Esophagus muscularis mucosa (tissue), 3 donors: ENCODE results near the gene ZNF768.

ENCODE experiments used
- POLR2AphosphoS5 ChIP-seq, 2 donors: sonication (generic); formaldehyde crosslinking; IDR thresholded peaks; one replicate each; pipeline ENCODE4 v1.6.1; 2017; ENCODE audit warnings: antibody characterized with exemption in 2 of 2
- TF ChIP-seq, protein P1 (sequence below), 3 experiments: fragments of 200-600 bp in 2 of 3; fragments of 450-650 bp in 1 of 3; sonication (generic) in 2 of 3; IDR thresholded peaks; one replicate each; pipeline ENCODE4 v1.5.1; 2017 to 2019; ENCODE audit warnings: antibody characterized with exemption in 3 of 3, mild to moderate bottlenecking in 2 of 3, moderate library complexity in 1 of 3

DNA sequence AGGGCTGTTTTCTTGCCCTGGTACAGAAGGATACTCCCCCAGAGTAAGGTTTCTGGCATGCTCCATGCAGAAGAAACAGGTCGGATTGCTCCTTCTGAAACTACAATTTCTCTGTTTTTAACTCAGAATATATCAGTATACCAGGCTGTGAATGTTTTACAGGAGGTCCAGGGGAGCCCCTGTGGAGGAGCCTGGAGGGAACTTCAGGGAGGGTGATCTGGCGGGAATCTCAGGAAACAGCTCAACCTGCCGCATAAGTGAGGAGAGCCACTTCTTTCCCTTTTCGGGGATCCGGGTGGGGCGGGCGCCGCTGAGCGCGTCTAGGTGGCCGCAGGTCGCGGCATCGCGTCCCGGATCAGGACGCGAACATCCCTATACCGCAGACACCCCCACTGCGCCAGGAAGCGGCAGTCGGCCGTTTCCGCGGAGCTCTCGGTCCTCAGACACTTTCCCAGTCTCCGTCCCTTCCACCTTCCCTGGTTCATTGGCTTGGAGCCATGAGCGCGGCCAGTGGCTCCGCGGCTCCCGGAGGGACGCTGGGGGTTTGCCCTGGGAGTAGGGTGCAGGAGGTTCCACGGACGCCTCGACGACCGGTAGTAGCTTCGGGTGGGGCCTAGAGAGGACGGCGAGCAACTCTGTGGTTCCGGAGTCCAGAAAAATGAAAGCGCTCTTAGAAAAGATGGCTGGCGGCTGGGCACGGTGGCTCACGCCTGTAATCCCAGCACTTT, 34.9 kb upstream of the ZNF768 start:
- TF ChIP-seq, protein P1, sequence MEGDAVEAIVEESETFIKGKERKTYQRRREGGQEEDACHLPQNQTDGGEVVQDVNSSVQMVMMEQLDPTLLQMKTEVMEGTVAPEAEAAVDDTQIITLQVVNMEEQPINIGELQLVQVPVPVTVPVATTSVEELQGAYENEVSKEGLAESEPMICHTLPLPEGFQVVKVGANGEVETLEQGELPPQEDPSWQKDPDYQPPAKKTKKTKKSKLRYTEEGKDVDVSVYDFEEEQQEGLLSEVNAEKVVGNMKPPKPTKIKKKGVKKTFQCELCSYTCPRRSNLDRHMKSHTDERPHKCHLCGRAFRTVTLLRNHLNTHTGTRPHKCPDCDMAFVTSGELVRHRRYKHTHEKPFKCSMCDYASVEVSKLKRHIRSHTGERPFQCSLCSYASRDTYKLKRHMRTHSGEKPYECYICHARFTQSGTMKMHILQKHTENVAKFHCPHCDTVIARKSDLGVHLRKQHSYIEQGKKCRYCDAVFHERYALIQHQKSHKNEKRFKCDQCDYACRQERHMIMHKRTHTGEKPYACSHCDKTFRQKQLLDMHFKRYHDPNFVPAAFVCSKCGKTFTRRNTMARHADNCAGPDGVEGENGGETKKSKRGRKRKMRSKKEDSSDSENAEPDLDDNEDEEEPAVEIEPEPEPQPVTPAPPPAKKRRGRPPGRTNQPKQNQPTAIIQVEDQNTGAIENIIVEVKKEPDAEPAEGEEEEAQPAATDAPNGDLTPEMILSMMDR (IDR thresholded peaks at IDR 0.05), result no peak
- TF ChIP-seq POLR2AphosphoS5 (IDR thresholded peaks at IDR 0.05), result no peak
